Gastrocnemius medialis (tissue), 4 donors: ENCODE measurements around the gene LMO7. TPM values are rescaled to one million over a fixed set of nuclear protein-coding genes. Genes with fewer than 3 reads are reported as not detected.

Experiments
- ATAC-seq, 2 donors: fragments of 150-250 bp; one replicate each; pipeline ENCODE4 v1.9.1; 2016
- DNase-seq, 2 donors: peaks; one replicate each; pipeline ENCODE4 v3.0.0-alpha.2; 2019
- H3K27ac ChIP-seq, 4 donors: fragments of 200-600 bp; sonication (generic); 1 replicate in 1 of 4; 2 replicates in 3 of 4; pipeline ENCODE4 v1.5.1; 2016 to 2018; ENCODE audit warnings: mild to moderate bottlenecking in 2 of 4, moderate library complexity in 1 of 4
- H3K27me3 ChIP-seq, 3 donors: fragments of 200-600 bp; sonication (generic) in 2 of 3; 1 replicate in 1 of 3; 2 replicates in 2 of 3; pipeline versions ENCODE4 v1.5.1 to v1.6.0; 2016 to 2019; ENCODE audit warnings: mild to moderate bottlenecking in 1 of 3, moderate library complexity in 1 of 3
- H3K36me3 ChIP-seq, 2 donors: fragments of 200-600 bp; sonication (generic) in 1 of 2; one replicate each; pipeline ENCODE4 v1.5.1; 2017 to 2018
- H3K4me1 ChIP-seq, 2 donors: fragments of 200-600 bp; sonication (generic) in 1 of 2; one replicate each; pipeline ENCODE4 v1.5.1; 2016 to 2017; ENCODE audit warnings: mild to moderate bottlenecking in 2 of 2
- H3K4me3 ChIP-seq, 4 donors: fragments of 200-600 bp; sonication (generic) in 3 of 4; 1 replicate in 1 of 4; 2 replicates in 3 of 4; pipeline ENCODE4 v1.5.1; 2016 to 2019; ENCODE audit warnings: mild to moderate bottlenecking in 2 of 4
- H3K9me3 ChIP-seq, 3 donors: fragments of 200-600 bp; sonication (generic) in 2 of 3; 1 replicate in 1 of 3; 2 replicates in 2 of 3; pipeline ENCODE4 v1.5.1; 2016 to 2019
- CTCF ChIP-seq, 5 experiments: fragments of 450-650 bp in 3 of 5; fragments of 200-600 bp in 2 of 5; sonication (generic) in 2 of 5; IDR thresholded peaks in 4 of 5; conservative IDR thresholded peaks in 1 of 5; 1 replicate in 4 of 5; 2 replicates in 1 of 5; pipeline ENCODE4 v1.5.1; 2016 to 2019; ENCODE audit warnings: antibody characterized with exemption in 5 of 5, mild to moderate bottlenecking in 3 of 5, moderate library complexity in 3 of 5
- POLR2A ChIP-seq, 2 donors: fragments of 450-650 bp; IDR thresholded peaks; one replicate each; pipeline ENCODE4 v1.6.1; 2017; ENCODE audit warnings: antibody characterized with exemption in 2 of 2, mild to moderate bottlenecking in 2 of 2, moderate library complexity in 2 of 2
- in situ Hi-C, 4 donors: fragments of 200-750 bp; cut with MboI; loops; one replicate each; pipeline versions ENCODE4 v1.15.0 to v1.8.0; 2017; ENCODE audit warnings: low sequenced_read_pairs in 4 of 4
- intact Hi-C: fragments of 100-400 bp; cut with DNase I; formaldehyde crosslinking; loops from one replicate; pipeline ENCODE4 v1.15.1; 2023; ENCODE audit warnings: low total_unique reads
- total RNA-seq, 4 donors: library from RNA; depleted of rRNA; stranded (reverse); fragments of >200 nt; gene quantifications; one replicate each; pipeline versions ENCODE4 v1.1.0 to v1.2.3, GENCODE V29; 2016

LMO7 gene
- total RNA-seq, 4 donors from 2014 or later: 68.3 to 134 (median 95.9) TPM

- in situ Hi-C loops (no loop called here), intact Hi-C loops (loop anchor here (5.0 to 10.0 kb wide), 3 partner anchors 39 to 309 kb away; no protein-coding TSS in a partner anchor)
- Histone ChIP-seq H3K36me3 (no peaks in the 10 kb centered on the region), H3K9me3 (no peaks in the 10 kb centered on the region), H3K27ac (peak overlapping the region; percentile 84 to 92 (median 88)), H3K27me3 (no peaks in the 10 kb centered on the region), H3K4me3 (peak overlapping the region; percentile 51 to 60 (median 56)), H3K4me1 (peaks cover 41 to 50% of the 10 kb centered on the region in 2 donors)
- no peak for DNase-seq
- no peak for TF ChIP-seq POLR2A (IDR thresholded peaks at IDR 0.05)
- no peak for TF ChIP-seq CTCF (IDR thresholded peaks at IDR 0.05 in 4 of 5, conservative IDR thresholded peaks at IDR 0.05 in 1 of 5)
- no peak for ATAC-seq
Measured at GRCh38 chr13:75763512-75763911, 127.4 kb downstream of the LMO7 start.

- no peak for TF ChIP-seq CTCF (IDR thresholded peaks at IDR 0.05 in 4 of 5, conservative IDR thresholded peaks at IDR 0.05 in 1 of 5)
- TF ChIP-seq POLR2A (IDR thresholded peaks at IDR 0.05): no peak
- H3K36me3 ChIP-seq: no peaks in the 10 kb centered on the region
- H3K4me3 ChIP-seq: peak overlapping the region; percentile 0 to 60 (median 54)
- intact Hi-C loops: loop anchor here (1.0 to 10.0 kb wide), 4 partner anchors 23 to 310 kb away; no protein-coding TSS in a partner anchor
- no peak for ATAC-seq
- H3K4me1 ChIP-seq: peaks cover 50 to 58% of the 10 kb centered on the region in 2 donors
- no peaks in the 10 kb centered on the region for H3K27me3 ChIP-seq
- no peaks in the 10 kb centered on the region for H3K9me3 ChIP-seq
- in situ Hi-C loops: no loop called here
- H3K27ac ChIP-seq: peak overlapping the region; percentile 84 to 92 (median 88)
- DNase-seq: peak in 1 of 2 donors; percentile 41
Measured at GRCh38 chr13:75764251-75764925, 128.3 kb downstream of the LMO7 start.

- Histone ChIP-seq H3K36me3 (no peaks in the 10 kb centered on the region), H3K4me1 (peaks cover 51 to 63% of the 10 kb centered on the region in 2 donors), H3K9me3 (no peaks in the 10 kb centered on the region), H3K27ac (peak overlapping the region; percentile 84 to 92 (median 88)), H3K27me3 (no peaks in the 10 kb centered on the region), H3K4me3 (peak overlapping the region; percentile 0 to 60 (median 54))
- DNase-seq (no peak), ATAC-seq (no peak)
- TF ChIP-seq POLR2A (IDR thresholded peaks at IDR 0.05): no peak
- no peak for TF ChIP-seq CTCF (IDR thresholded peaks at IDR 0.05 in 4 of 5, conservative IDR thresholded peaks at IDR 0.05 in 1 of 5)
- intact Hi-C loops: loop anchor here (1.0 to 10.0 kb wide), 4 partner anchors 22 to 310 kb away; no protein-coding TSS in a partner anchor
- in situ Hi-C loops: no loop called here
Measured at GRCh38 chr13:75764926-75765310, 128.8 kb downstream of the LMO7 start.

- intact Hi-C loops (loop anchor here (10.0 kb wide), 1 partner anchor 312 kb away; no protein-coding TSS in a partner anchor), in situ Hi-C loops (no loop called here)
- no peak for DNase-seq
- Histone ChIP-seq H3K4me3 (peak overlapping the region in 1 of 4 donors; percentile 22), H3K36me3 (no peaks in the 10 kb centered on the region), H3K27ac (peak overlapping the region; percentile 84 to 92 (median 88)), H3K9me3 (no peaks in the 10 kb centered on the region), H3K4me1 (peaks cover 66 to 76% of the 10 kb centered on the region in 2 donors), H3K27me3 (no peaks in the 10 kb centered on the region)
- TF ChIP-seq POLR2A (IDR thresholded peaks at IDR 0.05): no peak
- TF ChIP-seq CTCF (IDR thresholded peaks at IDR 0.05 in 4 of 5, conservative IDR thresholded peaks at IDR 0.05 in 1 of 5): no peak
- ATAC-seq: no peak
Measured at GRCh38 chr13:75766636-75767035, 130.5 kb downstream of the LMO7 start.
